Measurements from ENCODE around the gene GARIN1A. TPM values are rescaled to one million over a fixed set of nuclear protein-coding genes. Genes with fewer than 3 reads are reported as not detected.

Gene GARIN1A
- total RNA-seq, 2 donors from 2014 or later, result 0.15 to 0.64 TPM

- H3K27me3 ChIP-seq (ENCODE audit: control insufficient read depth, insufficient read depth, low read length, poor library complexity, severe bottlenecking), result no peaks in the 10 kb centered on the region
- no peak overlapping the region for H3K4me3 ChIP-seq (ENCODE audit: low read length)
- peaks cover 7% of the 10 kb centered on the region for H3K4me1 ChIP-seq (ENCODE audit: control insufficient read depth, insufficient read depth, low read length)
- Mint-ChIP-seq H3K27ac (no peak overlapping the region), H3K4me3 (no peak overlapping the region), H3K27me3 (ENCODE audit: insufficient read depth) (no peaks in the 10 kb centered on the region), H3K36me3 (ENCODE audit: low read depth) (no peaks in the 10 kb centered on the region), H3K4me1 (peaks cover 31% of the 10 kb centered on the region), H3K9me3 (peaks cover 8% of the 10 kb centered on the region)
- no peak overlapping the region for H3K9ac ChIP-seq (ENCODE audit: extremely low read depth, low read length, poor library complexity, severe bottlenecking)
- DNase-seq, result no peak
- H3K9me3 ChIP-seq (ENCODE audit: control insufficient read depth, low read length), result peaks cover 9% of the 10 kb centered on the region
- H3K36me3 ChIP-seq (ENCODE audit: control insufficient read depth, insufficient read depth, low read length), result no peaks in the 10 kb centered on the region
- no peak overlapping the region for H3K27ac ChIP-seq (ENCODE audit: low read depth, low read length)
- WGBS, 2 experiments (ENCODE audit: insufficient coverage in 1 of 2, insufficient read length in 1 of 2), result 92 to 95% methylated on average over 6 of the region's 6 CpGs
- no peak for TF ChIP-seq CTCF (conservative IDR thresholded peaks at IDR 0.05)
These were observed 38.4 kb downstream of the GARIN1A start for GRCh38 chr7:128710481-128710880.

DNA sequence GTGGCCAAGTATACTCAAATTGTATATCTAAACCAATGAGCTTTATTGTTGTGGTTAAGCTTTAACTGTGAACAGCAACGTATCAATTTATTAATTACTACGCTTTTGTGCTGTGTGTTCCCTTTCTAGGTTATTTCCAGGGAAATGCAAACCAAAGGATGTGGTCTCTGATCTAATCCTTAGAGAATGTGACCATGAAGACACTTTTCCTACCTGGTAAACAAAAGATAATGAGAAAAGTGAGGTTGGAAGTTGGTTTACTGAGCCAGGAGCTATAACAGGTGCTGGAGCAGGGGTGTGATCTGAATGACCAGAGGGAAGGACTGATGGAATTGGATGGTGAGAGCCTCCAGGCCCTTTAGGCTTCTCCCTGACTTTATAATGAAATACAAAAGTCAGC is 41.7 kb downstream of the GARIN1A start:
- peaks cover 20% of the 10 kb centered on the region for H3K4me1 Mint-ChIP-seq
- WGBS, 2 experiments (ENCODE audit: insufficient coverage in 1 of 2, insufficient read length in 1 of 2), result 96 to 100% methylated on average over 2 of the region's 2 CpGs
- no peak for DNase-seq
- no peak overlapping the region for H3K4me3 Mint-ChIP-seq
- no peaks in the 10 kb centered on the region for H3K27me3 ChIP-seq (ENCODE audit: control insufficient read depth, insufficient read depth, low read length, poor library complexity, severe bottlenecking)
- H3K36me3 ChIP-seq (ENCODE audit: control insufficient read depth, insufficient read depth, low read length), result no peaks in the 10 kb centered on the region
- H3K36me3 Mint-ChIP-seq (ENCODE audit: low read depth), result no peaks in the 10 kb centered on the region
- H3K27ac ChIP-seq (ENCODE audit: low read depth, low read length), result no peak overlapping the region
- peaks cover 10% of the 10 kb centered on the region for H3K4me1 ChIP-seq (ENCODE audit: control insufficient read depth, insufficient read depth, low read length)
- peaks cover 8% of the 10 kb centered on the region for H3K9me3 Mint-ChIP-seq
- TF ChIP-seq CTCF (conservative IDR thresholded peaks at IDR 0.05), result no peak
- H3K9ac ChIP-seq (ENCODE audit: extremely low read depth, low read length, poor library complexity, severe bottlenecking), result no peak overlapping the region
- no peaks in the 10 kb centered on the region for H3K27me3 Mint-ChIP-seq (ENCODE audit: insufficient read depth)
- H3K9me3 ChIP-seq (ENCODE audit: control insufficient read depth, low read length), result peaks cover 9% of the 10 kb centered on the region
- no peak overlapping the region for H3K4me3 ChIP-seq (ENCODE audit: low read length)
- no peak overlapping the region for H3K27ac Mint-ChIP-seq

DNA sequence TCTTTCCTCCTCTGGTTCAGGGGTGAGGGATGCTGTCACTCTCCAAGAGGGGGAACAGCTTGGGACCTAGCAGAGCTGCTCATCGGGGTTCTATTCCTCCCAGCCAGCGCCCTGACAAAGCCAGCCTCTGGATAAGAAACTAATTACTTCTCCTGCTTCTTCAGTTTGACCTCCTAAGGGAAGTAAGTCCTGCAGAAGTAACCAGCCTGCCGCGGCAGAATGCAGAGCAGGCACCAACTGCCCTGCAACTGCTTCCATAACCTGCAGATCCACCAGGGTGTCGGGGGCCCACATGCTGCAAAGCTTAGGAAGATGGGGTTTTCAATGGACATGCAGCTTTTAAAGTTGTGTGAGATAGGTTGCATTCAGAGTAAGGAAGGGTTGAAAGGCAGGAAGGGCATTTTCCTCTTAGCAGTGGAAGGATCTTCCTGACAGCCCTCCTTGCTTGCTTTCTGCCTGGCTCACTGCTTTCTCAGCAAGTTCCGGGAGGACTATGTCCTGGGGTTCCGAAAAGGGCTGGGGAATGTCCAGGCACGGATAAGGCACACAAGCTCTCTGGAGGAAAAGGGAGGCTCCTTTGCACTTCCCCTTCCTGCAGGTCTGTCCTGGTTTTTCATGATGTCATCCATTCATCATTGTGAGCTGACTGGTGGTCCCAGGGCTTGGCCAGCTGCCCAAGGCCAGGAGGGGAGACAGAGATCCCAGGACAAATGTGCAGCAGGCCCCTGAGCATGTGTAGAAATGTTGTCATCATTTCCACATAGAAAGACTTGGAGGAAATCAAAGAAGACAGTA is 42.8 kb downstream of the GARIN1A start:
- Histone ChIP-seq H3K36me3 (ENCODE audit: control insufficient read depth, insufficient read depth, low read length) (no peaks in the 10 kb centered on the region), H3K4me3 (ENCODE audit: low read length) (peak overlapping the region; percentile 37), H3K4me1 (ENCODE audit: control insufficient read depth, insufficient read depth, low read length) (peaks cover 10% of the 10 kb centered on the region), H3K27ac (ENCODE audit: low read depth, low read length) (no peak overlapping the region), H3K9ac (ENCODE audit: extremely low read depth, low read length, poor library complexity, severe bottlenecking) (no peak overlapping the region), H3K9me3 (ENCODE audit: control insufficient read depth, low read length) (peaks cover 9% of the 10 kb centered on the region), H3K27me3 (ENCODE audit: control insufficient read depth, insufficient read depth, low read length, poor library complexity, severe bottlenecking) (no peaks in the 10 kb centered on the region)
- Mint-ChIP-seq H3K4me3 (no peak overlapping the region), H3K4me1 (peaks cover 18% of the 10 kb centered on the region), H3K9me3 (peaks cover 8% of the 10 kb centered on the region), H3K27ac (no peak overlapping the region), H3K36me3 (ENCODE audit: low read depth) (no peaks in the 10 kb centered on the region), H3K27me3 (ENCODE audit: insufficient read depth) (no peaks in the 10 kb centered on the region)
- DNase-seq, result no peak
- WGBS, 2 experiments (ENCODE audit: insufficient coverage in 1 of 2, insufficient read length in 1 of 2), result 95 to 98% methylated on average over 5 to 8 of the region's 8 CpGs
- TF ChIP-seq CTCF (conservative IDR thresholded peaks at IDR 0.05), result no peak
